ENCODE measurements around the gene CGB5. TPM values are rescaled to one million over a fixed set of nuclear protein-coding genes. Genes with fewer than 3 reads are reported as not detected.
"Not testable (repeated sequence)": the region's sequence is repeated elsewhere in the genome, so short reads cannot be mapped to it uniquely, and the experiment has no call there.

CGB5 gene
- total RNA-seq, 1 experiment from 2014 or later: not detected

- Histone ChIP-seq H3K36me3 (ENCODE audit: insufficient read depth, low read length, poor library complexity, severe bottlenecking) (no peaks in the 10 kb centered on the region), H3K27me3 (replicated peaks; ENCODE audit: insufficient read depth, low read depth, low read length, poor library complexity) (no peaks in the 10 kb centered on the region), H3K9me3 (ENCODE audit: low read depth, low read length, poor library complexity, severe bottlenecking) (no peaks in the 10 kb centered on the region), H3K27ac (ENCODE audit: low read depth, low read length, poor library complexity, severe bottlenecking) (no peak overlapping the region), H3K4me3 (ENCODE audit: low read depth, low read length, poor library complexity, severe bottlenecking) (peak overlapping the region; percentile 55), H3K4me1 (ENCODE audit: insufficient read depth, low read length, poor library complexity, severe bottlenecking) (peaks cover 7% of the 10 kb centered on the region)
- TF ChIP-seq, protein P1, sequence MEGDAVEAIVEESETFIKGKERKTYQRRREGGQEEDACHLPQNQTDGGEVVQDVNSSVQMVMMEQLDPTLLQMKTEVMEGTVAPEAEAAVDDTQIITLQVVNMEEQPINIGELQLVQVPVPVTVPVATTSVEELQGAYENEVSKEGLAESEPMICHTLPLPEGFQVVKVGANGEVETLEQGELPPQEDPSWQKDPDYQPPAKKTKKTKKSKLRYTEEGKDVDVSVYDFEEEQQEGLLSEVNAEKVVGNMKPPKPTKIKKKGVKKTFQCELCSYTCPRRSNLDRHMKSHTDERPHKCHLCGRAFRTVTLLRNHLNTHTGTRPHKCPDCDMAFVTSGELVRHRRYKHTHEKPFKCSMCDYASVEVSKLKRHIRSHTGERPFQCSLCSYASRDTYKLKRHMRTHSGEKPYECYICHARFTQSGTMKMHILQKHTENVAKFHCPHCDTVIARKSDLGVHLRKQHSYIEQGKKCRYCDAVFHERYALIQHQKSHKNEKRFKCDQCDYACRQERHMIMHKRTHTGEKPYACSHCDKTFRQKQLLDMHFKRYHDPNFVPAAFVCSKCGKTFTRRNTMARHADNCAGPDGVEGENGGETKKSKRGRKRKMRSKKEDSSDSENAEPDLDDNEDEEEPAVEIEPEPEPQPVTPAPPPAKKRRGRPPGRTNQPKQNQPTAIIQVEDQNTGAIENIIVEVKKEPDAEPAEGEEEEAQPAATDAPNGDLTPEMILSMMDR (conservative IDR thresholded peaks at IDR 0.05; ENCODE audit: low read depth, low read length): peak; percentile 32; the same call in 1 of the 2 replicates
- no peak for TF ChIP-seq EZH2 (IDR thresholded peaks at IDR 0.05; ENCODE audit: borderline replicate concordance, low read depth, low read length, poor library complexity, severe bottlenecking)
- ChIA-PET POLR2A (ENCODE audit: low non-redundant PET) (no interaction called here), CTCF (interaction anchor here (0.6 to 0.8 kb wide), 4 partner anchors 14 to 1779 kb away, joined by 3 to 4 read pairs (median 3); partner anchors contain the start of gene RUVBL2)
- intact Hi-C loops (cut with micrococcal nuclease; ENCODE audit: unreplicated experiment): no loop called here
- DNase-seq (ENCODE audit: low spot score): peak; percentile 63
- BruUV-seq (replicated peaks): no TSS peak
These were observed 12.7 kb downstream of the CGB5 start for GRCh38 chr19:49056101-49056901.

DNA sequence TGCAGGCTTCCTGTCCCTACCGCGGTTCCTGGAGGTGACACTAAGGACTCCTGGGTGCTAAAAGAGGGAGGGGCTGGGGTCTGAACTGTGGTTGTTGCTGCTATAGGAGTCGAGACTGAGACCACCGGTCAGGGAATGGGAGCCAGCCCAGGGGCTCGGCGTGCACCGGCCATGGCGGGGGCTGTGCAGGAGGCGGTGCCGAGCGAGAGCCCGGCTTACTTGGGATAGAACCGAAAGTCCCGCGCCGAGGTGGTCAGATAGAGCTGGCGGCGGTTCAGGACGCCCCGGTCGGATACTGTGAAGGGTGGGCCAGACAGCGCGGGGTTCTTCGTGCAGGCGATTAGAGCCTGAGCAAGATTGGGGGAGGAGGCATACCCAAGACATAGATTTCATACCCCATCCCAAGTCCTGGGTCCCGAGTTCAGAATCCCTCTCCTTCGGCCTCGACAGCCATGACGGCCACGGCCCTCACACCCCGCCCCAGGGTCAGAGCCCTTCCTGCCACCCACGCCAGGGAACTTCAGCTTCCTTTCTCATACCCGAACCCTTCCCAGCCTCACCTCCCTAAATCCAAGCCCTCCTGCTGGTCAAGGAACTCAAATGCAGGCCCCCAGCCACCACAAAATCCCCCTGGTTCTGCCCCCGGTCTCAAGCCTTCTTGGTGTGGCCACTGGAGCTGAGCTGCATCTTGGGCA is 13.4 kb downstream of the CGB5 start:
- H3K27me3 ChIP-seq (replicated peaks; ENCODE audit: insufficient read depth, low read depth, low read length, poor library complexity); H3K36me3 ChIP-seq (ENCODE audit: insufficient read depth, low read length, poor library complexity, severe bottlenecking); BruUV-seq (replicated peaks); intact Hi-C loops (cut with micrococcal nuclease; ENCODE audit: unreplicated experiment); H3K27ac ChIP-seq (ENCODE audit: low read depth, low read length, poor library complexity, severe bottlenecking); POLR2A ChIA-PET (ENCODE audit: low non-redundant PET); H3K9me3 ChIP-seq (ENCODE audit: low read depth, low read length, poor library complexity, severe bottlenecking); DNase-seq (ENCODE audit: low spot score); H3K4me1 ChIP-seq (ENCODE audit: insufficient read depth, low read length, poor library complexity, severe bottlenecking): not testable (repeated sequence)
- CTCF ChIA-PET: interaction anchor here (0.6 to 0.8 kb wide), 3 partner anchors 14 to 142 kb away, joined by 3 to 4 read pairs (median 3); partner anchors contain the start of gene RUVBL2
- H3K4me3 ChIP-seq (ENCODE audit: low read depth, low read length, poor library complexity, severe bottlenecking): peak overlapping the region; percentile 55

DNA sequence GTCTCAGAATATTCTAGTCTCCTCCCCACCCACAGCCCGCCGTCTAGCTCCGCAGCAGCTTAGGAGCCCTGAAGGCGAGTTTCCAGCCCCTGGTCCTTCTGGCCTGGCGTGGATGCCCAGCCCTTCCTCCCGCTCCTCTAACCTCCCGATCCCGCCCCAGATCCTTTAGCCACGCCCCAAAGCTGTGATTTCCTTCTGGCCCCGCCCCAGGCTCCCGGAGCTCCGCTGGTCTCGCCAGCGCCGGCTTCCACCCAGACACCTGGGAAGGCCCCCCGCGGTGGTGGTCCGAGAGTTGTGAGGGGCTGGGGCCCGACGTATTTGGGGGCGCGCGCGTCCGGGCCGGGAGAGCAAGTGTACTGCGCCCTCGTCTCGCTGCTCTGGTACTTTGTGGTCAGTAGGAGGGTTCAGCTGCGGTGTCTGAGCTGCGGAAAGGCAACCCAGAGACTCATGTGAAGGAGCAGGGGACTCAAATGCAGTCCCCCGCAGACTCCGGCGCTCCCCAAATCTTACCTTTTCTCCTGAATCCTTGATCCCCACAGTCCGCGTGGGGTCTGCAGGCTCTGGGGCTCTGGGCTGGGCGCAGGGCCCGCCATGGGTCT is 14.1 kb downstream of the CGB5 start, which contains the start of gene CGB7:
CGB7 (minus strand) TSS at position 114 of the 599 bp plus-strand sequence. CDS start 2,374 bp downstream, outside the sequence.
- POLR2A ChIA-PET (ENCODE audit: low non-redundant PET): interaction anchor here (0.5 kb wide), 1 partner anchor 173 kb away, joined by 8 read pairs; no protein-coding TSS in a partner anchor
- Histone ChIP-seq H3K27me3 (replicated peaks; ENCODE audit: insufficient read depth, low read depth, low read length, poor library complexity) (no peaks in the 10 kb centered on the region), H3K4me3 (ENCODE audit: low read depth, low read length, poor library complexity, severe bottlenecking) (peak within 1 kb of the TSS; percentile 55), H3K36me3 (ENCODE audit: insufficient read depth, low read length, poor library complexity, severe bottlenecking) (no peaks in the 10 kb centered on the region), H3K4me1 (ENCODE audit: insufficient read depth, low read length, poor library complexity, severe bottlenecking) (peaks cover 7% of the 10 kb centered on the region), H3K9me3 (ENCODE audit: low read depth, low read length, poor library complexity, severe bottlenecking) (no peaks in the 10 kb centered on the region), H3K27ac (ENCODE audit: low read depth, low read length, poor library complexity, severe bottlenecking) (no peak within 1 kb of the TSS)
- DNase-seq (ENCODE audit: low spot score): peak; percentile 50
- no peak for TF ChIP-seq EZH2 (IDR thresholded peaks at IDR 0.05; ENCODE audit: borderline replicate concordance, low read depth, low read length, poor library complexity, severe bottlenecking)
- TF ChIP-seq, protein P1 (conservative IDR thresholded peaks at IDR 0.05; ENCODE audit: low read depth, low read length): no peak
- intact Hi-C loops (cut with micrococcal nuclease; ENCODE audit: unreplicated experiment): no loop called here
- CTCF ChIA-PET: no interaction called here
- no TSS peak for BruUV-seq (replicated peaks)

Data from A673 (cell line).